Neutrophil (primary cell): ENCODE results near the gene GFOD1.

ENCODE experiments used
- H3K27ac ChIP-seq: fragments of 200-600 bp; sonication (generic); 2 replicates; pipeline ENCODE4 v1.5.1; 2016; ENCODE audit warnings: mild to moderate bottlenecking, moderate library complexity
- H3K27me3 ChIP-seq: fragments of 200-600 bp; sonication (generic); 2 replicates; pipeline ENCODE4 v1.6.0; 2016; ENCODE audit warnings: mild to moderate bottlenecking
- H3K36me3 ChIP-seq: fragments of 200-600 bp; sonication (generic); 2 replicates; pipeline ENCODE4 v1.5.1; 2017
- H3K4me1 ChIP-seq, 2 experiments: fragments of 200-600 bp in 1 of 2; sonication (generic) in 1 of 2; 1 replicate in 1 of 2; 2 replicates in 1 of 2; pipeline versions ENCODE4 v1.5.1 to v1.6.1; 2013 to 2016; ENCODE audit warnings: low read depth in 1 of 2, low read length in 1 of 2, mild to moderate bottlenecking in 1 of 2, moderate library complexity in 1 of 2; ENCODE audit not compliant: control insufficient read depth in 1 of 2, insufficient read depth in 1 of 2
- H3K4me3 ChIP-seq, 2 experiments: fragments of 200-600 bp in 1 of 2; sonication (generic) in 1 of 2; 1 replicate in 1 of 2; 2 replicates in 1 of 2; pipeline ENCODE4 v1.5.1; 2013 to 2016; ENCODE audit warnings: low read depth in 1 of 2, low read length in 1 of 2, mild to moderate bottlenecking in 1 of 2, moderate library complexity in 1 of 2
- H3K9me3 ChIP-seq: fragments of 200-600 bp; sonication (generic); 2 replicates; pipeline ENCODE4 v1.5.1; 2016
- TF ChIP-seq, protein P1 (sequence below): fragments of 200-600 bp; sonication (generic); IDR thresholded peaks from 2 replicates; pipeline ENCODE4 v1.5.1; 2016; ENCODE audit warnings: antibody characterized with exemption

GFOD1 gene

DNA sequence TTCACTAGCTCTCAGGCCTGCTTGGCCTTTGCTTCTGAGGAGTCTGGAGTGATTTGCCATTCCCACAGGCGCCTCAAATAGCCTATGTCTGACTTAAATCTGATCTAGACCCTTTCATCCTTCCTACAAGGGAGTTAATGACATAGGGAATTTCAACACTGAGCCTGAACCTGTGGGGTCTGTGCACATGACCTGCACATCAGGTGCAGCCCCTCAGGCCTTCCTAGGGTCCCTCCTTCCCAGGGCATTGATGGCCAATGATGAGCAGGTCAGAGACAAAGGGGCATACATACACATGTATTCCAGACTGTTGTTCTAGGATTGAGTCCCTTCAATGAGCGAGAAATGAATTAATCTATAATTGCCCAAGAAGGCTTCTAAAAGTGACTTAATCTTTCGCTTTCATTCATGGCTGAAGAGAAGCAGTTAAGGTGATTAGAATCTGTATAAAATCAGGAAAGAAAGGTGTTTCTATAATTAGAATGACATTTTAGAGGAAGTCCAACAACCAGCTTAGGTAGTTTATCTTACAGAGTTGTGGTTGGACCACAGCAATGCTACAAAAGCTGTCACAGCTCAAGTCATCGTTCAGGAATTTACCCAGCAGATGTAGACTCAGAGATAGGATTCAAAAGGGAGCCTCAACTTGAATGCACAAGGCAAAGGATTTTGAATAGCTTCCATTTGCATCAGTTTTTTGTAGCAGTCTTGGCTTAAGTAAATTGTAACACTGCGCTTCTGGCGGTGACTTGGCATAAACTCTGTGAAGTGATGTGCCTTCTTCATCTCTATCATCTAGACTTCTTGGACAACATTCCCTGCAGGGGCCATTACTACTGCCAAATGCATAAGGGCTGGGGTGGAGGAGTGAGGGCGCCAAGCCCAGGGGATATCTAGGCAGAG is 132.1 kb downstream of the GFOD1 start:
- H3K4me1 ChIP-seq = peaks cover 17 to 25% of the 10 kb centered on the region in 2 experiments
- H3K36me3 ChIP-seq = no peaks in the 10 kb centered on the region
- peak overlapping the region; percentile 83 for H3K27ac ChIP-seq
- no peaks in the 10 kb centered on the region for H3K27me3 ChIP-seq
- TF ChIP-seq, protein P1, sequence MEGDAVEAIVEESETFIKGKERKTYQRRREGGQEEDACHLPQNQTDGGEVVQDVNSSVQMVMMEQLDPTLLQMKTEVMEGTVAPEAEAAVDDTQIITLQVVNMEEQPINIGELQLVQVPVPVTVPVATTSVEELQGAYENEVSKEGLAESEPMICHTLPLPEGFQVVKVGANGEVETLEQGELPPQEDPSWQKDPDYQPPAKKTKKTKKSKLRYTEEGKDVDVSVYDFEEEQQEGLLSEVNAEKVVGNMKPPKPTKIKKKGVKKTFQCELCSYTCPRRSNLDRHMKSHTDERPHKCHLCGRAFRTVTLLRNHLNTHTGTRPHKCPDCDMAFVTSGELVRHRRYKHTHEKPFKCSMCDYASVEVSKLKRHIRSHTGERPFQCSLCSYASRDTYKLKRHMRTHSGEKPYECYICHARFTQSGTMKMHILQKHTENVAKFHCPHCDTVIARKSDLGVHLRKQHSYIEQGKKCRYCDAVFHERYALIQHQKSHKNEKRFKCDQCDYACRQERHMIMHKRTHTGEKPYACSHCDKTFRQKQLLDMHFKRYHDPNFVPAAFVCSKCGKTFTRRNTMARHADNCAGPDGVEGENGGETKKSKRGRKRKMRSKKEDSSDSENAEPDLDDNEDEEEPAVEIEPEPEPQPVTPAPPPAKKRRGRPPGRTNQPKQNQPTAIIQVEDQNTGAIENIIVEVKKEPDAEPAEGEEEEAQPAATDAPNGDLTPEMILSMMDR = no peak
- peak overlapping the region in 1 of 2 experiments; percentile 25 for H3K4me3 ChIP-seq
- H3K9me3 ChIP-seq = no peaks in the 10 kb centered on the region

DNA sequence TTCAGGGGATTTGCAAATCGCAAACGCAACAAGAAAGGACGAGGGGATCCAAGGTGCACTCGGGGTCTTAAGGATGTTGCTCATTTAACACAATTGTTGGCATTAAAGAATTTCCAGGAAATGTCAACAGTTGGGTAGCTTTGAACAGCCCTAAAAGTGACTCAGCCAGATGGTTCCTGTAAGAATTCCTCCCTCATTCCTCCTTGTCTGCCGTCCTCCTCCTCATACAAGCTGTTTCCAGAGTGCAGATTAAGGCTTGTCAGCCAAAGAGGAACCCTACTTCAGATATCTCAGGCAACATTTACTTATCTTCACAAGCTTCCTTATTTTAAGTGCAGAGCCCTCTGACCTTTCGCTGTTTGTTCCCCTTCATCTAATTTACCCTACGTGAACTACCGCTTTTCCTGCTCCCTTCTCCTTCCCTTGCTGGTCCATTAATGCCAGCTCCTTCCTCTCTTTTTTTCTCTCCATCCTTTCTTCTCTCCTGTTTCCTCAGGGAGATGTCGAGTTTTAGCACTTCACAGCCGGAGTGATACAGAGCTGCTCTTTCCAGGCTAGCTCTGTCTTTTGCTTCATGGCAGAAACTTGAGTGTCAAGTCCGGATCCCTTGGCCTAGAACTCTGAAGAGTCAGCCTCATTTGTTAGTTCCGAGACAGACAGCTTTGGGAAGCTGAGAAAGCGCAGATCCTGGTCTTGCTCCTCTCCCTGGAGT is 132.9 kb downstream of the GFOD1 start:
- Histone ChIP-seq H3K27ac (peak overlapping the region; percentile 83), H3K4me3 (peak overlapping the region in 1 of 2 experiments; percentile 25)

DNA sequence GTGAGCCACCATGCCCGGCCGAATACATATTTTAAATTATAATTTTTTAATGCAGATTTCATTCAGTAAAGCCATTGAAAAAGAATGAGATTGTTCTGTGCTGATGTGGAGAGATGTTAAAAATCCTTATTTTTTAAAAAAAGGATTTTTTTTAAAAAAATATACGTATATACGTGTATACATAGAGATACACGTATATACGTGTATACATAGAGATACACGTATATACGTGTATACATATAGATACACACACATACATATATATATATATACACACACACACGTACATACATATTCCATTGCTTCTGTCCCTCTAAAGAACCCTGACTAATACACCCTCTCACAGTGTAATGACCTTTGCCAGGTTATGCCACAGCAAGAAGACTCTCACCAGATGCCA is 135.2 kb downstream of the GFOD1 start:
- H3K9me3 ChIP-seq = no peaks in the 10 kb centered on the region
- no peak overlapping the region for H3K4me3 ChIP-seq
- H3K36me3 ChIP-seq = no peaks in the 10 kb centered on the region
- H3K4me1 ChIP-seq = peaks cover 17 to 25% of the 10 kb centered on the region in 2 experiments
- TF ChIP-seq, protein P1 = no peak
- no peaks in the 10 kb centered on the region for H3K27me3 ChIP-seq
- no peak overlapping the region for H3K27ac ChIP-seq

More for the DNA sequence above, 132.9 kb downstream of the GFOD1 start:
- H3K36me3 ChIP-seq = no peaks in the 10 kb centered on the region
- no peaks in the 10 kb centered on the region for H3K27me3 ChIP-seq
- H3K4me1 ChIP-seq = peaks cover 17 to 25% of the 10 kb centered on the region in 2 experiments
- TF ChIP-seq, protein P1 = no peak
- no peaks in the 10 kb centered on the region for H3K9me3 ChIP-seq

DNA sequence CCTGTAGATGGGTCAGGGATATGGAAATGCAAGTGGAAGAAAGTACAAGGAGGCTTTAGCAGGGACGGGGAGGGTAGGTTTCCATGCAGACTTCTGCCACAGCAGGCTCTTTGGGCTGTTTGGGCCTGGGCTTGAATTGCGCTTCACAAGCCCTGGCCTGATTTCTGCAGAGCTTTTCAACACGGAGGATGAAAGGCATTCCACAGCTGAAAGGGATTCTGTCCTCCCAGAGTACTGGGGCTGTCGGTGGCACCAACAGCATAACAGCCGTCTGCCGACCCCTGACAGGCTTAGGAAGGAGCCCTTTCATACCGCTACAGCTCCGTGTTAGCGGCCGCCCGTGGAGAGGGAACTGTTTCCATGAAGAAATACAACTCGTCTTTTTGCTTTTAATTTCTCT is 136.1 kb downstream of the GFOD1 start:
- TF ChIP-seq, protein P1 = no peak
- H3K36me3 ChIP-seq = no peaks in the 10 kb centered on the region
- peaks cover 17 to 25% of the 10 kb centered on the region in 2 experiments for H3K4me1 ChIP-seq
- H3K27me3 ChIP-seq = no peaks in the 10 kb centered on the region
- no peak overlapping the region for H3K27ac ChIP-seq
- no peaks in the 10 kb centered on the region for H3K9me3 ChIP-seq
- no peak overlapping the region for H3K4me3 ChIP-seq

DNA sequence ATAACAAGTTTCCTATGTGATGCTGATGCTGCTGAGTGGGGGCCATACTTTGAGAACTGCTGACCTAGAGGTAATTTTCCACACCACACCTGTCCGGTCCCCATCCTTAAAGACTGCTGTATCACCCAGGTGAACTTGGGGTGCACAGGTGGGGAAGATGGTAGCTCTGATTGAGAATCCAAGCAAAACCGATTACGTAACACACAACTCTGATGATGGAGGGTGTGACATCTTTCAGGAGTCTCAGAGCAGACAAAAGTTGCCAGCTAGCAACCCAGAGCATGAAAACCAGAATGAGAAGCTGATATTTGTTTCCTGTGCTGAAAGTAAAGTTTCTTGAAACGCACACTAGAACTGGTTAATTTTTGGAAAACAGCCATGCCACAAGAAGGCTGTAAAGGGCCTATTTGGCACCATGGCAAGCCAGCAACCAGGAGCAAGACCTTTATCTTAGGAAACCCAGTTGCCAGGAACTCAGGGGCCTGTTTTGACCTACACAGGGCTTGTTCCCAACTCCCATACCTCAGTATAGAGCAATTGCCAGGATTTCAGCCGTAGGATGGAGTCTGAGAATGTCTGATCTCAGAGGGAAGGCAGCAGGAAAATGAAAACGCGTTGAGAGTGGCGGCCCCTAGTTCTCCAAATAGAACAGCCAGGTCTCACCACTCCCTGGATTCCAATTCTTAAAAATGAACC is 137.4 kb downstream of the GFOD1 start:
- TF ChIP-seq, protein P1 = no peak
- Histone ChIP-seq H3K9me3 (no peaks in the 10 kb centered on the region), H3K4me3 (no peak overlapping the region), H3K4me1 (peaks cover 14 to 15% of the 10 kb centered on the region in 2 experiments), H3K27ac (no peak overlapping the region), H3K27me3 (no peaks in the 10 kb centered on the region), H3K36me3 (no peaks in the 10 kb centered on the region)
